Upper lobe of left lung (tissue), 4 donors: ENCODE results near the gene RANBP2.

Experiments used
- POLR2AphosphoS5 ChIP-seq, 2 donors: sonication (generic); formaldehyde crosslinking; IDR thresholded peaks; one replicate each; pipeline ENCODE4 v1.5.1; 2017; ENCODE audit warnings: antibody characterized with exemption in 2 of 2
- TF ChIP-seq, protein P1 (sequence below), 6 experiments: fragments of 450-650 bp in 4 of 6; fragments of 200-600 bp in 2 of 6; sonication (generic) in 2 of 6; IDR thresholded peaks; one replicate each; pipeline ENCODE4 v1.5.1; 2016 to 2019; ENCODE audit warnings: antibody characterized with exemption in 6 of 6

DNA sequence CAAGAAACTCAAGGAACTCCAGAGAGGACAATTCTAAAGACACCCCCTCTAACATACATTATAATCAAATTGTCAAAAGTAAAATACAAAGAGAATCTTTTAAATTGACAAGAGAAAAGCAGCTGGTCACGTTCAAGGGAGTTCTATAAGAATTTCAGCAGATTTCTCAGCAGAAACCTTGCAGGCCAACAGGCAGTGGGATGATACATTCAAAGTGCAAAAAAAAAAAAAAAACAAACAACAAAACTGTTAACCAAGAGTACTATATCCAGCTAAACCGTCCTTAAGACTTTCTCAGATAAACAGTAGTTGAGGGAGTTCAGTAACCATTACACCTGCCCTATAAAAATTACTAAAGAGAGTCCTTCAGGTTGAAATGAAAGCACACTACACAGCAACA, 101.2 kb downstream of the RANBP2 start:
- TF ChIP-seq, protein P1, sequence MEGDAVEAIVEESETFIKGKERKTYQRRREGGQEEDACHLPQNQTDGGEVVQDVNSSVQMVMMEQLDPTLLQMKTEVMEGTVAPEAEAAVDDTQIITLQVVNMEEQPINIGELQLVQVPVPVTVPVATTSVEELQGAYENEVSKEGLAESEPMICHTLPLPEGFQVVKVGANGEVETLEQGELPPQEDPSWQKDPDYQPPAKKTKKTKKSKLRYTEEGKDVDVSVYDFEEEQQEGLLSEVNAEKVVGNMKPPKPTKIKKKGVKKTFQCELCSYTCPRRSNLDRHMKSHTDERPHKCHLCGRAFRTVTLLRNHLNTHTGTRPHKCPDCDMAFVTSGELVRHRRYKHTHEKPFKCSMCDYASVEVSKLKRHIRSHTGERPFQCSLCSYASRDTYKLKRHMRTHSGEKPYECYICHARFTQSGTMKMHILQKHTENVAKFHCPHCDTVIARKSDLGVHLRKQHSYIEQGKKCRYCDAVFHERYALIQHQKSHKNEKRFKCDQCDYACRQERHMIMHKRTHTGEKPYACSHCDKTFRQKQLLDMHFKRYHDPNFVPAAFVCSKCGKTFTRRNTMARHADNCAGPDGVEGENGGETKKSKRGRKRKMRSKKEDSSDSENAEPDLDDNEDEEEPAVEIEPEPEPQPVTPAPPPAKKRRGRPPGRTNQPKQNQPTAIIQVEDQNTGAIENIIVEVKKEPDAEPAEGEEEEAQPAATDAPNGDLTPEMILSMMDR (IDR thresholded peaks at IDR 0.05): no peak
- TF ChIP-seq POLR2AphosphoS5 (IDR thresholded peaks at IDR 0.05): no peak
